Fibroblast of skin of right biceps (primary cell): Measurements from ENCODE around the gene FOS.
"Not testable (repeated sequence)": the region's sequence is repeated elsewhere in the genome, so short reads cannot be mapped to it uniquely, and the experiment has no call there.

Experiments used
- DNase-seq: peaks from one replicate; pipeline ENCODE4 v3.0.0-alpha.2; 2013

FOS gene

DNA sequence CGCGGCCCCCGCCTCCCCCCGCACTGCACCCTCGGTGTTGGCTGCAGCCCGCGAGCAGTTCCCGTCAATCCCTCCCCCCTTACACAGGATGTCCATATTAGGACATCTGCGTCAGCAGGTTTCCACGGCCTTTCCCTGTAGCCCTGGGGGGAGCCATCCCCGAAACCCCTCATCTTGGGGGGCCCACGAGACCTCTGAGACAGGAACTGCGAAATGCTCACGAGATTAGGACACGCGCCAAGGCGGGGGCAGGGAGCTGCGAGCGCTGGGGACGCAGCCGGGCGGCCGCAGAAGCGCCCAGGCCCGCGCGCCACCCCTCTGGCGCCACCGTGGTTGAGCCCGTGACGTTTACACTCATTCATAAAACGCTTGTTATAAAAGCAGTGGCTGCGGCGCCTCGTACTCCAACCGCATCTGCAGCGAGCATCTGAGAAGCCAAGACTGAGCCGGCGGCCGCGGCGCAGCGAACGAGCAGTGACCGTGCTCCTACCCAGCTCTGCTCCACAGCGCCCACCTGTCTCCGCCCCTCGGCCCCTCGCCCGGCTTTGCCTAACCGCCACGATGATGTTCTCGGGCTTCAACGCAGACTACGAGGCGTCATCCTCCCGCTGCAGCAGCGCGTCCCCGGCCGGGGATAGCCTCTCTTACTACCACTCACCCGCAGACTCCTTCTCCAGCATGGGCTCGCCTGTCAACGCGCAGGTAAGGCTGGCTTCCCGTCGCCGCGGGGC lies at the start of gene FOS:
Gene FOS, plus strand, starts transcription at position 407 of the 731 bp plus-strand sequence. Its CDS starts 155 bp downstream, at position 562.
- peak; percentile 96 for DNase-seq

DNA sequence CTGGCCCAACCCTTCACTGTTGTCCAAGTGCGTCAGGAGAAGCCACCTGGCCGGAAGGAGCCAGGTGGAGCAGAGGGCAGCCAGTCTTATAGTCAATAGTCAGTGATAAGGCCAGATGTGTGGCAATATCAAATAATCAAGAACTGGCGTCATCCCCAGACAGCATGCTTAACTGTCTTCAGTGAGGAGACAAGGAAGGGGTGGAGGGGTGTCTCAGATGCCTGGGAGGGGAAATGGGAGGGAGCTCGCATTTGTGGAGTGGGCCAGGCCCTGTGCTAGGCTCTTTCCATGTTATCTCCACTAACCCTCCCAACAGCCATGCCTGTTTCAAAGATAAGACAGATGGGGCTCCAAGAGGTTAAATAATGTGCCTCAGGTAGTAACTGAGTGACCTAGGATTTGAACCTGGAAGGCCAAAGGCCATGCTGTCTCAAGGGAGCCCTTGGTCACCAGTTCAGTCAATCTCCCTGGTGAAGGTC lies 48.9 kb upstream of the FOS start:
- DNase-seq = no peak

DNA sequence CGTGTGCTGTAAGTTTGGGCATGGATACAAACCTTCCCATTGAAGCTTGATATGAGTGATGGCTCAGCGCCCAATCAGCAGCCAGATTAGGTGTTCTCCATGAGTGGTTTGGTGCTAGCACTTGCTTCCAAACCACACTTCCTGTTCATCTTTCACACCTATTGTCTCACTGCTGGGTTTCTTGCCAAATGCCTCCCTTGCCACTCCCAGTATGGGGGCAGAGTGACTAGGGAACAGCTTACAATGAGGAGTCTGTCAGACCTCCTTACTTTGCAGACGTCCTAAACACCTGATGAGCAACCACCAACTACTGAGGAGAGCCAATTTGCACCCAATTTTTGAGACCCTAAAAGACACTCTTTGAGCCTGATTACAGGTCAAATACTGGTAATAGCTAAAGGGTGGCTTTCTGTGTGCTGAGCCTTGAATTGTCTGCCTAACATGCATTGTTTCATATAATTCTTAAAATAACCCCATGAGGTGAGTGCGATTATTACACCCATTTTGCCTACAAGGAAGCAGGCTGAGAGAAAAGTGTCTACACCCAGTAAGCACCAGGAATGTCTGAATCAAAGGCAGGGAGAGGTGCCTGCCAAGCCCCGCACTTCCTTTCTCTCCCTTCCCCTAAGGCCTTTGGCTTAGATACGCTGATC lies 48.4 kb upstream of the FOS start:
- DNase-seq = peak; percentile 44

GRCh38 chr14:75231320-75231719 lies 47.3 kb upstream of the FOS start:
- DNase-seq = no peak

GRCh38 chr14:75232191-75232590 lies 46.4 kb upstream of the FOS start:
- no peak for DNase-seq

DNA sequence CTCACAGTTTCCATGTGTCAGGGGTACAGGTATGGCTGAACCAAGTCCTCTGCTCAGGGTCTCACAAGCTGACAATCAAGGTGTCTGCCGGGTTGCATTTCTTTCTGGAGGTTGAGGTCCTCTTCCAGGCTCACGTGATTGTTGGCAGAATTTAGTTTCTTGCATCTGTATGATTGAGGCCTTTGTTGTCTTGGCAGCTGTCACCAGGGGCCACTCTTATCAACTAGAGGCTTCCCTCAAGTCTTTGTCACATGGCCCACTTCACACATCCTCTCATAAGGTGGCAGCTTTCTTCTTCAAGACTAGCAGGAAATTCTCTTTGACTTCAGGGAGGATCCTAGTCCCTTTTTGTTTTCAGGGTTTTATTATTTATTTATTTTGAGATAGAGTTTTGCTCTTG lies 46.0 kb upstream of the FOS start:
- DNase-seq = no peak

GRCh38 chr14:75234173-75235115 lies 44.2 kb upstream of the FOS start:
- peak; percentile 94 for DNase-seq

GRCh38 chr14:75235198-75235597 lies 43.4 kb upstream of the FOS start:
- DNase-seq = not testable (repeated sequence)

GRCh38 chr14:75236467-75236866 lies 42.2 kb upstream of the FOS start:
- no peak for DNase-seq

DNA sequence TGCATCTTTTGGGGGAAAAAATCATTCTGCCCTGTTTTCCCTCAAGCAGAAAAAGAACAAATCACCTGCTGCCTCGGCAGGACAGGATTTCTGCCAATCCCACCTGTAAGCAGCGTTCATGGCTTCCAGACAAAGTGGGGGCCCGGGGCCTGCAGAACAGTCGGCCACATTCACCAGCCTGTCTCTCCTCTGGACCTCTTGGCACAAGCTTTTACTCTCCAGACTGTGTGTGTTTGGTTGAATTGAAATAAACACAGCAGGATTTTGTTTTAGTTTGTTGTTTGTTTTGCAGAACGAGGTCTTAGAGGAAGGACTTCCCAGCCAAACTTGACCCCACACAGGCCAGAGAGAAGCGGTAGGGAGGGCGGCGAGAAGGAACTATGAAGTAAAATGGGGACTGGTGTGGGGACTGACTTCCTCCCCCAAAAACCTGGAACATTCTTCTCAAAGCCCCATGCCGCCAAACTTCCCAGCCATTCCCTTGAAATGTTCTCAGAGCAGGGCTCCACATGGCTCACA lies 41.7 kb upstream of the FOS start:
- DNase-seq = no peak

GRCh38 chr14:75238756-75239455 lies 39.7 kb upstream of the FOS start:
- no peak for DNase-seq

DNA sequence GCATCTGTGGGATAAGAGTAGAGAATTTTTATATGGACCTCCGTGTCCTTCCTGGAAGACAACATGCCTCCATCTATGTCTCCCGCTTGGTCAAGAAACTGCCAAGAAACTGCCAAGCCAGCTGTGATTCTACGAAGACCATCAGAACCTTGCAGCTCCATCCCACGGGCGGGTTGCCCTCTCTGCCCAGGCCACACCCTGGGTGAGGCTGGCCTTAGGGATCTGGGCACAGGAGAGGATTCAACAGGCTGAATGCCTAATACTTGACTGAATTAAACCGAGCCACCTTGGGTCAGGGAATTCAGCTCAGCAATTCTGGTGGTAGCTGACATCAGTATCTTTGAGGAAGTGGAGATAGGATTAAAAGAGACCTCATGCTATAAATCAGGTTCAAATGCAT lies 37.8 kb upstream of the FOS start:
- no peak for DNase-seq

GRCh38 chr14:75242546-75243273 lies 35.9 kb upstream of the FOS start:
- DNase-seq = peak; percentile 89

DNA sequence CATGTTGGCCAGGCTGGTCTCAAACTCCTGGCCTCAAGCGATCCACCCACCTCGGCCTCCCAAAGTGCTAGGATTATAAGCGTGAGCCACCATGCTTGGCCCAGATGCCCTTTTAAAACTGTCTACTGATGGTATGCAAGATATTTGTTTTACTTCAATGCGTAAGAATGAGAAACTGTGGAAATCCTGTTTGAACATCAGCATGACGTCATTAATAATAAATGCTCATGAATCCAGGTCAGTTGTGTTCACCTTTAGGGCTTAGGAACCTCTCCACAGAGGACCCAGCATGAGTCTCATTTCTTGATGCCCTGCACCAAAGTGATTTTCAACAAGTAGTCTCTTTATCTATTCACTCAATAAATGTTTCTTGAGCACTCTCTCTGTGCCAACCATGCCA lies 34.5 kb upstream of the FOS start:
- no peak for DNase-seq

DNA sequence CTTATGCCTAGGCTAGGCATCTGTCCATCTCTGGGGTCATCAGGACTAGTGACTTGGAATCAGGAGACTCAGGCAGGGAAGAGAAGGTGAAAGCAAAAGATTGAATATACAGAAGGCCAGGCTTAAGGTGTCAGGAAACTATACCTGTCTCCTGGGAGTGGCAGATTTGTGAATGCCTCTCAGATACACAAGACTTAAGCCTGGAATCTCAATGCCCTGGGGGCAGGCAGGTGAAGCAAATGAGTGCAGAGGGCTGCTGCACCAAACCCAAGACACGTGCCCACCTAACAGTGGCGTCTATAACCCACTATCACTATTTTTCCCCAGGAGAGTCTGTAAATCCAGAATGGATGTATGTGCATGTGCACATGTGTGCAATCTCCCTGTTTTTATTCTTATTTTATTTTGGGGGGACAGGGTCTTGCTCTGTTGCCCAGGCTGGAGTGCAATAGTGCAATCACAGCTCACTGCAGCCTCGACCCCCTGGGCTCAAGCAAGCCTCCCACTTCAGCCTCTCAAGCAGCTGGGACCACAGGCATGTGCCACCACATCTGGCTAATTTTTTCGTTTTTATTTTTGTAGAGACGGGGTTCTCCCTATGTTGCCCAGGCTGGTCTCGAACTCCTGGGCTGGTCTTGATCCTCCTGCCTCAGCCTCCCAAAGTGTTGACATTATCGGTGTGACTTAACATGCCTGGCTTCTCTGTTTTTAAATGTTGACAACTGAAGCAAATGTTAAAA lies 31.9 kb upstream of the FOS start:
- DNase-seq = no peak

DNA sequence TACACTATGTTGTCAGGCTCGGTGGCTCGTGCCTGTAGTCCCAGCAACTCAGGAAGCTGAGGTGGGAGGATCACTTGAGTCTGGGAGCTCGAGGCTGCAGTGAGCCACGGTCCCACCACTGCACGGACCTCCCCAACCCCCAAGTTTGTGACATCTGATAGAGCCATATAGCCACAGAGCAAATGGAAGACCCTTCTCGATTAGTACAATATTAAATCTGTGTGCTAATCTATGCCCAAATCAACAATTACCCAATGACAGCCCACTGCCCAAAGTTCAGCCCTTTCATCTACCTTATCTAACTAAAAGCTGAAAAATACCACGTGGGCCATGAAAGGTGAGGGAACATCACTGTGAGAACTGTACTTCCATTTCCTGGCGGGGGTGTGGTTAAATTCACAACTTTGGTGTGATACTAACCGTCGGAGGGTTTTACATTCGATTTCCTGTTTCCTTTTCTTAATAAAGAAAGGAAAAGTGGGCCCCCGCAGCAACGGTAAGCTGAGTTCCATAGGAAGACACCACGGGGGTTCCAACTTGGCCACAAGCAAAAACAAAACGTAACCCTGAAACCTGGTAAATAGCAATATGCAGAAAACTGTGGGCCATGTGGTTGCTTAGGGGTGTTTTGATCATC lies 31.2 kb upstream of the FOS start:
- DNase-seq = no peak

- DNase-seq = no peak
Measured at GRCh38 chr14:75247939-75248338, 30.7 kb upstream of the FOS start.

DNA sequence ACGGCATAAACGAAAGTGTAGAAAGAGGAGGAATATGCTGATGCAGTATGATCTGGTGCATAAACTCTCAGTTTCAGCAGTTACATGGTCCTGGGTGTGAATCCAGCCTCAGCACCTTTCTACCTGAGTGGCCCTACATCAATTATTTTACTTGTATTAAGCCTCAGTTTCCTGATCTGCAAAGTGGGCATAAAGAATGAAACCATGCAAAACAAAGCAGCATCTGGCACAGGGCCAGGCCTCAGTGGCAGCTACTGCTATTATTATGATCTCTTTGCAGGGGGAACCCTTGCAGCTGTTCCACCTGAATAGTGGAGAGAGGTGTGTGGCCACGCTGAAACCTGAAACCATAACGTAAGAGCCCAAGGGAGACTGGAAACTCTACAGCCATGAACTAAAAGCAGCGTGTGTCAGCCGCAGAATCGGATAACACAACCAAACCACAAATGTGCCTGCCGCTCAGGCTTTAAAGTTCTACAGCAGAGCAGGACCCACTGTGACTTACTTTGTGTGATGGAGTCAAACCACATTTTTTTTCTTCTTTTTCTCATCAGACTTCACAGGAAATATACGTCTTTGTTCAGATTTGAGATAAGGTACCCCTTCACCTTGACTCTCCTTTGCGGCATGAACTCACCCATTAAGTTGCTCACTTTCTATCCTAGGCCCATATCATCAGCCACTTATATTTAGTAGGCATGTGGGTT lies 29.2 kb upstream of the FOS start:
- peak; percentile 32 for DNase-seq

- no peak for DNase-seq
Measured at GRCh38 chr14:75249958-75250336, 28.7 kb upstream of the FOS start.

DNA sequence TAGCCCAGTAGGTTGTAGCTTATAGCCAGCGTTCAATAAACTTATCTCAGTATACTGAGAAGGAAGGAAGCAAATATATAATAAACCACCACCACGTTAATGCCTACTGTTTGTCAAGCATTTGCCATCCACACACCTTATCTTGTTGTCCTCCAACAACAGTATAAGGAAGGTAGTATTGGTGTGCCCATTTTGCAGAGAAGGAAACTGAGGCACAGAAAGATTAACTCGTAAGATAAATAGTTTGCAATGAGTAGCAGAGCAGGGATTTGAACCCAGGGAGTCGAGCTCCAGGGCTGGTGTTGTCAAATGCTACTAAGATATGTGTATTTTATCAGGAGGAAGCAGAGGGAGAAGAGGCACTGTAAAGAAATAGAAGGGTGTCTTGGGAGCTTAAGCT lies 27.8 kb upstream of the FOS start:
- no peak for DNase-seq
